AG09319 (cell line): ENCODE measurements around the gene SOCS3.

ENCODE experiments used
- DNase-seq: peaks from one replicate; pipeline ENCODE4 v3.0.0-alpha.2; 2010; ENCODE audit warnings: low read depth; ENCODE audit errors: extremely low read depth
- CTCF ChIP-seq: IDR thresholded peaks from 2 replicates; pipeline ENCODE4 v1.5.1; 2011; ENCODE audit warnings: low read depth, mild to moderate bottlenecking, inconsistent platforms, low read length, moderate library complexity

Gene SOCS3

GRCh38 chr17:78323826-78324390 is 36.0 kb downstream of the SOCS3 start:
- no peak for TF ChIP-seq CTCF
- no peak for DNase-seq

- DNase-seq, result no peak
Measured at GRCh38 chr17:78322858-78323455, 36.9 kb downstream of the SOCS3 start.

GRCh38 chr17:78322327-78322857 is 37.5 kb downstream of the SOCS3 start:
- no peak for DNase-seq
- no peak for TF ChIP-seq CTCF

More at GRCh38 chr17:78322858-78323455, 36.9 kb downstream of the SOCS3 start:
- no peak for TF ChIP-seq CTCF

- TF ChIP-seq CTCF, result no peak
- DNase-seq, result no peak
Measured at GRCh38 chr17:78318843-78319242, 41.0 kb downstream of the SOCS3 start.

GRCh38 chr17:78318407-78318806 is 41.5 kb downstream of the SOCS3 start:
- TF ChIP-seq CTCF, result no peak
- no peak for DNase-seq

- no peak for DNase-seq
- TF ChIP-seq CTCF, result no peak
Measured at GRCh38 chr17:78317794-78318400, 42.0 kb downstream of the SOCS3 start.
